Activated B cell treated with CpG ODN at 0.5 μM for 24 hours (primary cell): ENCODE measurements around the gene C1QTNF12. TPM values are rescaled to one million over a fixed set of nuclear protein-coding genes. Genes with fewer than 3 reads are reported as not detected.

Experiments
- ATAC-seq: fragments of 200-7000 bp; cut with Tn5 transposase; one replicate; pipeline ENCODE4 v1.10.0; 2021; ENCODE audit warnings: low read depth, mild to moderate bottlenecking, moderate library complexity
- CTCF ChIA-PET: fragments of 350-600 bp; sonication (Branson Sonifier 250); formaldehyde crosslinking; loops from one replicate; lab custom pipeline; 2021; ENCODE audit warnings: antibody characterized with exemption; lab: Charles Lee
- POLR2A ChIA-PET: fragments of 350-600 bp; sonication (Branson Sonifier 250); formaldehyde crosslinking; loops from one replicate; lab custom pipeline; 2021; ENCODE audit warnings: antibody characterized with exemption; lab: Charles Lee
- DNase-seq: peaks from one replicate; pipeline ENCODE4 v3.0.0; 2022
- H3K27ac Mint-ChIP-seq: one replicate; pipeline ENCODE4 v1.8.0; 2020; ENCODE audit warnings: mixed read lengths
- H3K27me3 Mint-ChIP-seq: one replicate; pipeline ENCODE4 v1.8.0; 2021; ENCODE audit warnings: mixed read lengths
- H3K36me3 Mint-ChIP-seq: one replicate; pipeline ENCODE4 v1.8.0; 2021; ENCODE audit warnings: low read depth, mixed read lengths
- H3K4me1 Mint-ChIP-seq: one replicate; pipeline ENCODE4 v1.8.0; 2021; ENCODE audit warnings: mixed read lengths
- H3K4me3 Mint-ChIP-seq: one replicate; pipeline ENCODE4 v1.8.0; 2020; ENCODE audit warnings: mild to moderate bottlenecking, mixed read lengths
- H3K9me3 Mint-ChIP-seq: one replicate; pipeline ENCODE4 v1.8.0; 2020; ENCODE audit warnings: mixed read lengths
- CTCF ChIP-seq: fragments of 200-600 bp; IDR thresholded peaks from one replicate; pipeline ENCODE4 v1.8.0; 2022; ENCODE audit warnings: antibody characterized with exemption, mild to moderate bottlenecking
- intact Hi-C: fragments of 100-400 bp; cut with micrococcal nuclease; formaldehyde crosslinking; loops from one replicate; pipeline ENCODE4 v1.15.1; 2024
- total RNA-seq: library from RNA; stranded (reverse); gene quantifications from 2 replicates; pipeline ENCODE4 v1.2.3, GENCODE V29; 2022

Gene C1QTNF12
- total RNA-seq, 1 donor from 2014 or later: 2.5 TPM

GRCh38 chr1:1290238-1290731 is 43.8 kb upstream of the C1QTNF12 start:
- intact Hi-C loops: loop anchor here (1.0 to 5.0 kb wide), 2 partner anchors 16 to 83 kb away; partner anchors contain the start of gene TNFRSF18
- peak; percentile 67 for DNase-seq
- no peak for TF ChIP-seq CTCF
- Mint-ChIP-seq H3K27ac (no peak overlapping the region), H3K27me3 (peaks cover 2% of the 10 kb centered on the region), H3K36me3 (no peaks in the 10 kb centered on the region), H3K4me1 (peaks cover 10% of the 10 kb centered on the region), H3K9me3 (no peaks in the 10 kb centered on the region), H3K4me3 (no peak overlapping the region)
- CTCF ChIA-PET: interaction anchor here (1.0 to 3.2 kb wide), 5 partner anchors 12 to 308 kb away, joined by 3 to 71 read pairs (median 23); partner anchors contain the start of gene PERM1
- POLR2A ChIA-PET: interaction anchor here (0.6 to 1.3 kb wide), 3 partner anchors 17 to 226 kb away, joined by 3 to 6 read pairs (median 5); partner anchors contain the start of gene UBE2J2
- peak; percentile 83 for ATAC-seq

GRCh38 chr1:1287288-1288110 is 41.0 kb upstream of the C1QTNF12 start:
- no peaks in the 10 kb centered on the region for H3K36me3 Mint-ChIP-seq
- ChIA-PET CTCF (no interaction called here), POLR2A (no interaction called here)
- TF ChIP-seq CTCF: no peak
- DNase-seq: no peak
- H3K4me3 Mint-ChIP-seq: no peak overlapping the region
- H3K9me3 Mint-ChIP-seq: no peaks in the 10 kb centered on the region
- no peak for ATAC-seq
- peaks cover 2% of the 10 kb centered on the region for H3K27me3 Mint-ChIP-seq
- peaks cover 14% of the 10 kb centered on the region for H3K4me1 Mint-ChIP-seq
- intact Hi-C loops: no loop called here
- H3K27ac Mint-ChIP-seq: no peak overlapping the region

GRCh38 chr1:1286313-1287261 is 40.1 kb upstream of the C1QTNF12 start:
- Mint-ChIP-seq H3K27ac (no peak overlapping the region), H3K4me3 (no peak overlapping the region), H3K27me3 (peaks cover 2% of the 10 kb centered on the region), H3K4me1 (peaks cover 9% of the 10 kb centered on the region), H3K9me3 (no peaks in the 10 kb centered on the region), H3K36me3 (no peaks in the 10 kb centered on the region)
- ATAC-seq (no peak), DNase-seq (no peak)
- no peak for TF ChIP-seq CTCF
- CTCF ChIA-PET: no interaction called here
- intact Hi-C loops: no loop called here
- POLR2A ChIA-PET: no interaction called here

- ChIA-PET CTCF (no interaction called here), POLR2A (no interaction called here)
- ATAC-seq (no peak), DNase-seq (no peak)
- TF ChIP-seq CTCF: no peak
- Mint-ChIP-seq H3K27ac (no peak overlapping the region), H3K4me1 (peaks cover 9% of the 10 kb centered on the region), H3K9me3 (no peaks in the 10 kb centered on the region), H3K27me3 (peaks cover 2% of the 10 kb centered on the region), H3K4me3 (no peak overlapping the region), H3K36me3 (no peaks in the 10 kb centered on the region)
- intact Hi-C loops: no loop called here
Measured at GRCh38 chr1:1285611-1286311, 39.2 kb upstream of the C1QTNF12 start.
